ENCODE results near the gene PAOX. TPM values are rescaled to one million over a fixed set of nuclear protein-coding genes. Genes with fewer than 3 reads are reported as not detected.

PAOX gene
- total and polyA plus RNA-seq, 2 of the 13 experiments (the other 11 are each of a cell fraction or from before 2014, with no cell fraction given), result 0.49 to 0.77 TPM

DNA sequence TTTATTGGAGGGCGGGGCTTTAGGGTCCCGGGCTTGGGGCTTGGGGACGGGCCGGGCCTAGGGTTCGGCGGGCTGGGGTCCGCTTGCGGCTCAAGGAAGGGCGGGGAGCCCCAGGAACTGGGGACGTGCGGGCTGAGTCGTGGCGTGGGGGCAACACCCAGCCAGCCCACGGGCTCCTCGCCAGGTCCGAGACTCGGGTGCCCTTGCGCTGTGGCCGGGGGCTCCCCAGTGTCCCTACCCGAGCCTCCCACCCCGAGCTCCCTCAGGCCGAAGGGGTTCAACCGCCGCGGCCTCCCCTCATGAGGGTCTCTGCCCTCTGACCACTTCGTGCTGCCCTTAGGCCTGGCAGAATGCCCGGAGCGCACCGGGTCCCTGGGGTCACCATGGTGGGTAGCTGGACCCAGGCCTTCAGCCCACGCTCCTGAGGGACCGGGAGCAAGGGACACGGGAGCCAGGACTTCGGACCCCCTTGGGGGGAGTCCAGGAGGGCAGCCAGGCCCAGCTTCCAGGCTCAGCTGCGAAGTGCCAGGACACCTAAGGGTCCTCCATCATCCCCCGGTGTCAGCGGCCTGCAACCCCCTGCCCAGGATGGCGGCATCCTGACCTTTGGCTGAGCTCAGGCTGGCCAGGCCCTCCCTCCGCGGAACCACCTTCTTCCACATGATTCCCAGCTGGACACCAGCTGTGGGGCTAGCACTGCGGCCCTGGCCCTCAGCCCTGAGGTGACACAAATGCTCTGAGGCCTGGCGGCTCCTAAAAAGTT is 20.7 kb upstream of the PAOX start (continued):
- TF ChIP-seq MEIS1 (CRISPR knock-in tag; IDR thresholded peaks at IDR 0.05; ENCODE audit: borderline replicate concordance) (0 out of 2 replicates have a peak, but pooled peaks have one; percentile 70), ZNF337 (CRISPR knock-in tag; IDR thresholded peaks at IDR 0.05; ENCODE audit: borderline replicate concordance, low read depth) (no peak), WIZ (CRISPR knock-in tag; IDR thresholded peaks at IDR 0.05) (no peak), TAF1 (CRISPR knock-in tag; IDR thresholded peaks at IDR 0.05) (peak; percentile 38; the same call in 1 of the 2 replicates), ZNF317 (CRISPR knock-in tag; IDR thresholded peaks at IDR 0.05) (0 out of 2 replicates have a peak, but pooled peaks have one; percentile 25), ZFP82 (CRISPR knock-in tag; IDR thresholded peaks at IDR 0.05; ENCODE audit: borderline replicate concordance) (peak; percentile 38; the same call in 1 of the 2 replicates), RAD51 (IDR thresholded peaks at IDR 0.05; ENCODE audit: borderline replicate concordance) (no peak), ZFY (CRISPR knock-in tag; IDR thresholded peaks at IDR 0.05) (peak; percentile 85), NR2F1 (CRISPR knock-in tag; IDR thresholded peaks at IDR 0.05) (peak; percentile 27 to 43; a peak in 1 of 4 replicates), NR2C2 (CRISPR knock-in tag; IDR thresholded peaks at IDR 0.05; ENCODE audit: borderline replicate concordance) (peak; percentile 57), SATB2 (CRISPR knock-in tag; IDR thresholded peaks at IDR 0.05) (no peak), ZNF510 (CRISPR knock-in tag; IDR thresholded peaks at IDR 0.05; ENCODE audit: low read depth) (no peak), ZNF879 (CRISPR knock-in tag; IDR thresholded peaks at IDR 0.05) (no peak), KDM6A (CRISPR knock-in tag; IDR thresholded peaks at IDR 0.05; ENCODE audit: low read depth) (no peak), KLF6 (CRISPR knock-in tag; IDR thresholded peaks at IDR 0.05) (no peak), CEBPB (IDR thresholded peaks at IDR 0.05; ENCODE audit: borderline replicate concordance, low read depth, low read length) (no peak), ZSCAN9 (CRISPR knock-in tag; IDR thresholded peaks at IDR 0.05; ENCODE audit: borderline replicate concordance) (no peak), ZFP1 (CRISPR knock-in tag; IDR thresholded peaks at IDR 0.05) (no peak), KDM5B (CRISPR knock-in tag; IDR thresholded peaks at IDR 0.05; ENCODE audit: borderline replicate concordance) (peak; percentile 58; the same call in 1 of the 2 replicates), PAX8 (CRISPR knock-in tag; IDR thresholded peaks at IDR 0.05; ENCODE audit: borderline replicate concordance) (no peak)
- TF ChIP-seq, protein P1, sequence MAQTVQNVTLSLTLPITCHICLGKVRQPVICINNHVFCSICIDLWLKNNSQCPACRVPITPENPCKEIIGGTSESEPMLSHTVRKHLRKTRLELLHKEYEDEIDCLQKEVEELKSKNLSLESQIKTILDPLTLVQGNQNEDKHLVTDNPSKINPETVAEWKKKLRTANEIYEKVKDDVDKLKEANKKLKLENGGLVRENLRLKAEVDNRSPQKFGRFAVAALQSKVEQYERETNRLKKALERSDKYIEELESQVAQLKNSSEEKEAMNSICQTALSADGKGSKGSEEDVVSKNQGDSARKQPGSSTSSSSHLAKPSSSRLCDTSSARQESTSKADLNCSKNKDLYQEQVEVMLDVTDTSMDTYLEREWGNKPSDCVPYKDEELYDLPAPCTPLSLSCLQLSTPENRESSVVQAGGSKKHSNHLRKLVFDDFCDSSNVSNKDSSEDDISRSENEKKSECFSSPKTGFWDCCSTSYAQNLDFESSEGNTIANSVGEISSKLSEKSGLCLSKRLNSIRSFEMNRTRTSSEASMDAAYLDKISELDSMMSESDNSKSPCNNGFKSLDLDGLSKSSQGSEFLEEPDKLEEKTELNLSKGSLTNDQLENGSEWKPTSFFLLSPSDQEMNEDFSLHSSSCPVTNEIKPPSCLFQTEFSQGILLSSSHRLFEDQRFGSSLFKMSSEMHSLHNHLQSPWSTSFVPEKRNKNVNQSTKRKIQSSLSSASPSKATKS (CRISPR knock-in tag; IDR thresholded peaks at IDR 0.05), result no peak
- TF ChIP-seq, protein P2, sequence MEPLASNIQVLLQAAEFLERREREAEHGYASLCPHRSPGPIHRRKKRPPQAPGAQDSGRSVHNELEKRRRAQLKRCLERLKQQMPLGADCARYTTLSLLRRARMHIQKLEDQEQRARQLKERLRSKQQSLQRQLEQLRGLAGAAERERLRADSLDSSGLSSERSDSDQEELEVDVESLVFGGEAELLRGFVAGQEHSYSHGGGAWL (CRISPR knock-in tag; IDR thresholded peaks at IDR 0.05), result no peak
- TF ChIP-seq, protein P3, sequence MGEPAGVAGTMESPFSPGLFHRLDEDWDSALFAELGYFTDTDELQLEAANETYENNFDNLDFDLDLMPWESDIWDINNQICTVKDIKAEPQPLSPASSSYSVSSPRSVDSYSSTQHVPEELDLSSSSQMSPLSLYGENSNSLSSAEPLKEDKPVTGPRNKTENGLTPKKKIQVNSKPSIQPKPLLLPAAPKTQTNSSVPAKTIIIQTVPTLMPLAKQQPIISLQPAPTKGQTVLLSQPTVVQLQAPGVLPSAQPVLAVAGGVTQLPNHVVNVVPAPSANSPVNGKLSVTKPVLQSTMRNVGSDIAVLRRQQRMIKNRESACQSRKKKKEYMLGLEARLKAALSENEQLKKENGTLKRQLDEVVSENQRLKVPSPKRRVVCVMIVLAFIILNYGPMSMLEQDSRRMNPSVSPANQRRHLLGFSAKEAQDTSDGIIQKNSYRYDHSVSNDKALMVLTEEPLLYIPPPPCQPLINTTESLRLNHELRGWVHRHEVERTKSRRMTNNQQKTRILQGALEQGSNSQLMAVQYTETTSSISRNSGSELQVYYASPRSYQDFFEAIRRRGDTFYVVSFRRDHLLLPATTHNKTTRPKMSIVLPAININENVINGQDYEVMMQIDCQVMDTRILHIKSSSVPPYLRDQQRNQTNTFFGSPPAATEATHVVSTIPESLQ (CRISPR knock-in tag; conservative IDR thresholded peaks at IDR 0.05), result no peak

Data from HepG2 (cell line).